Measurements from ENCODE around the gene FABP7. TPM values are rescaled to one million over a fixed set of nuclear protein-coding genes. Genes with fewer than 3 reads are reported as not detected.

The FABP7 gene
- total RNA-seq, 1 donor from 2014 or later = 3.6 TPM

GRCh38 chr6:122831511-122831910 is 52.0 kb downstream of the FABP7 start:
- DNase-seq (ENCODE audit: low spot score) = no peak
- TF ChIP-seq CTCF (IDR thresholded peaks at IDR 0.05; ENCODE audit: unreplicated experiment) = no peak
- no peak overlapping the region for H3K27ac Mint-ChIP-seq (ENCODE audit: unreplicated experiment)
- H3K4me1 Mint-ChIP-seq (ENCODE audit: unreplicated experiment) = no peaks in the 10 kb centered on the region
- no peaks in the 10 kb centered on the region for H3K36me3 Mint-ChIP-seq (ENCODE audit: low read depth, unreplicated experiment)
- H3K4me3 Mint-ChIP-seq (ENCODE audit: unreplicated experiment) = no peak overlapping the region
- H3K27me3 Mint-ChIP-seq (ENCODE audit: unreplicated experiment) = peaks cover 5% of the 10 kb centered on the region
- no peaks in the 10 kb centered on the region for H3K9me3 Mint-ChIP-seq (ENCODE audit: unreplicated experiment)

- no peak for TF ChIP-seq CTCF (IDR thresholded peaks at IDR 0.05; ENCODE audit: unreplicated experiment)
- H3K27me3 Mint-ChIP-seq (ENCODE audit: unreplicated experiment) = peaks cover 5% of the 10 kb centered on the region
- H3K9me3 Mint-ChIP-seq (ENCODE audit: unreplicated experiment) = no peaks in the 10 kb centered on the region
- H3K4me3 Mint-ChIP-seq (ENCODE audit: unreplicated experiment) = no peak overlapping the region
- no peak for DNase-seq (ENCODE audit: low spot score)
- H3K27ac Mint-ChIP-seq (ENCODE audit: unreplicated experiment) = no peak overlapping the region
- H3K4me1 Mint-ChIP-seq (ENCODE audit: unreplicated experiment) = no peaks in the 10 kb centered on the region
- H3K36me3 Mint-ChIP-seq (ENCODE audit: low read depth, unreplicated experiment) = no peaks in the 10 kb centered on the region
Observed at GRCh38 chr6:122832459-122832858, 52.9 kb downstream of the FABP7 start.

GRCh38 chr6:122833021-122833491 is 53.5 kb downstream of the FABP7 start:
- no peak for TF ChIP-seq CTCF (IDR thresholded peaks at IDR 0.05; ENCODE audit: unreplicated experiment)
- Mint-ChIP-seq H3K4me1 (ENCODE audit: unreplicated experiment) (no peaks in the 10 kb centered on the region), H3K4me3 (ENCODE audit: unreplicated experiment) (no peak overlapping the region), H3K9me3 (ENCODE audit: unreplicated experiment) (no peaks in the 10 kb centered on the region), H3K27ac (ENCODE audit: unreplicated experiment) (no peak overlapping the region), H3K27me3 (ENCODE audit: unreplicated experiment) (peaks cover 5% of the 10 kb centered on the region), H3K36me3 (ENCODE audit: low read depth, unreplicated experiment) (no peaks in the 10 kb centered on the region)
- no peak for DNase-seq (ENCODE audit: low spot score)

Other genes starting within 250 kb of the FABP7 start
- gene PKIB, start 169.3 kb upstream of the FABP7 start, total RNA-seq (ENCODE audit: unreplicated experiment) = 38.5 TPM
- 10.3 TPM for gene SMPDL3A, start 9.5 kb downstream of the FABP7 start, total RNA-seq (ENCODE audit: unreplicated experiment)
- 0.28 TPM for gene CLVS2, start 216.5 kb downstream of the FABP7 start, total RNA-seq (ENCODE audit: unreplicated experiment)